ENCODE measurements around the gene ARID4A.
"Not testable (repeated sequence)": the region's sequence is repeated elsewhere in the genome, so short reads cannot be mapped to it uniquely, and the experiment has no call there.

Gene ARID4A

GRCh38 chr14:58298477-58299400, at the start of gene ARID4A:
TSS of gene ARID4A (plus strand) at chr14:58298555. CDS start at chr14:58299855, 1,300 bp downstream.
- DNase-seq (ENCODE audit: low read depth in 2 of 2) = no peak

GRCh38 chr14:58249611-58250010, 48.7 kb upstream of the ARID4A start:
- DNase-seq (ENCODE audit: low read depth in 2 of 2) = no peak

GRCh38 chr14:58258156-58258555, 40.2 kb upstream of the ARID4A start:
- DNase-seq (ENCODE audit: low read depth in 2 of 2) = no peak

GRCh38 chr14:58262005-58262404, 36.4 kb upstream of the ARID4A start:
- not testable (repeated sequence) for DNase-seq (ENCODE audit: low read depth in 2 of 2)

GRCh38 chr14:58265401-58265800, 33.0 kb upstream of the ARID4A start:
- no peak for DNase-seq (ENCODE audit: low read depth in 2 of 2)

- DNase-seq (ENCODE audit: low read depth in 2 of 2) = no peak
Observed at GRCh38 chr14:58270628-58271027, 27.7 kb upstream of the ARID4A start.

GRCh38 chr14:58272588-58273372, 25.6 kb upstream of the ARID4A start:
- DNase-seq (ENCODE audit: low read depth in 2 of 2) = no peak

GRCh38 chr14:58274881-58275280, 23.5 kb upstream of the ARID4A start:
- DNase-seq (ENCODE audit: low read depth in 2 of 2) = no peak

- DNase-seq (ENCODE audit: low read depth in 2 of 2) = no peak
Observed at GRCh38 chr14:58275527-58276190, 22.7 kb upstream of the ARID4A start.

GRCh38 chr14:58276208-58276607, 22.1 kb upstream of the ARID4A start:
- no peak for DNase-seq (ENCODE audit: low read depth in 2 of 2)

- no peak for DNase-seq (ENCODE audit: low read depth in 2 of 2)
Observed at GRCh38 chr14:58278177-58278576, 20.2 kb upstream of the ARID4A start.

- peak; percentile 87 to 90 for DNase-seq (ENCODE audit: low read depth in 2 of 2)
Observed at GRCh38 chr14:58280954-58281787, 17.2 kb upstream of the ARID4A start.

GRCh38 chr14:58281969-58282368, 16.4 kb upstream of the ARID4A start:
- DNase-seq (ENCODE audit: low read depth in 2 of 2) = no peak

GRCh38 chr14:58282925-58283593, 15.3 kb upstream of the ARID4A start:
- DNase-seq (ENCODE audit: low read depth in 2 of 2) = no peak

- no peak for DNase-seq (ENCODE audit: low read depth in 2 of 2)
Observed at GRCh38 chr14:58283730-58284129, 14.6 kb upstream of the ARID4A start.

GRCh38 chr14:58285132-58285531, 13.2 kb upstream of the ARID4A start:
- DNase-seq (ENCODE audit: low read depth in 2 of 2) = no peak

- no peak for DNase-seq (ENCODE audit: low read depth in 2 of 2)
Observed at GRCh38 chr14:58287607-58288042, 10.7 kb upstream of the ARID4A start.

GRCh38 chr14:58288106-58288792, 10.1 kb upstream of the ARID4A start:
- DNase-seq (ENCODE audit: low read depth in 2 of 2) = no peak

- no peak for DNase-seq (ENCODE audit: low read depth in 2 of 2)
Observed at GRCh38 chr14:58291646-58292045, 6.7 kb upstream of the ARID4A start.

- peak; percentile 28 to 41 for DNase-seq (ENCODE audit: low read depth in 2 of 2)
Observed at GRCh38 chr14:58292187-58292586, 6.2 kb upstream of the ARID4A start.

Data from fibroblast of skin of left biceps (primary cell).